GM11168 (cell line): ENCODE measurements around the gene RIPK3.

ENCODE experiments used
- in situ Hi-C: fragments of 300-500 bp; cut with MboI; formaldehyde crosslinking; loops from one replicate; pipeline ENCODE4 v1.12.0; 2022; ENCODE audit warnings: low sequenced_read_pairs; ENCODE audit not compliant: unreplicated experiment

The RIPK3 gene

GRCh38 chr14:24309538-24310264, 30.1 kb downstream of the RIPK3 start, which contains the start of gene LTB4R2:
TSS of gene LTB4R2 (plus strand) at chr14:24310140. CDS start at chr14:24310665, 525 bp downstream.
- in situ Hi-C loops, result no loop called here

GRCh38 chr14:24308342-24309124, 31.3 kb downstream of the RIPK3 start:
- in situ Hi-C loops, result no loop called here

- in situ Hi-C loops, result no loop called here
Observed at GRCh38 chr14:24307575-24308341, 32.0 kb downstream of the RIPK3 start, which contains the start of gene CIDEB. TSS of gene CIDEB (minus strand) at chr14:24307977. CDS start at chr14:24307858, 119 bp downstream.

GRCh38 chr14:24307156-24307574, 32.6 kb downstream of the RIPK3 start:
- in situ Hi-C loops, result no loop called here

- in situ Hi-C loops, result no loop called here
Observed at GRCh38 chr14:24304019-24304387, 35.8 kb downstream of the RIPK3 start.

GRCh38 chr14:24300326-24300980, 39.3 kb downstream of the RIPK3 start:
- in situ Hi-C loops, result no loop called here

GRCh38 chr14:24299255-24300191, 40.3 kb downstream of the RIPK3 start, which contains the start of the genes DHRS1 and NOP9:
TSS of gene DHRS1 (minus strand) at chr14:24299780. CDS start at chr14:24299106, 674 bp downstream.
TSS of gene NOP9 (plus strand) at chr14:24299850. CDS start at chr14:24299955, 105 bp downstream.
- in situ Hi-C loops, result loop anchor here (5.0 kb wide), 1 partner anchor 57 kb away; the partner anchor contains the start of gene TINF2

- in situ Hi-C loops, result loop anchor here (5.0 kb wide), 1 partner anchor 57 kb away; the partner anchor contains the start of gene TINF2
Observed at GRCh38 chr14:24298892-24299254, 40.9 kb downstream of the RIPK3 start.

GRCh38 chr14:24297190-24297964, 42.4 kb downstream of the RIPK3 start:
- in situ Hi-C loops, result loop anchor here (5.0 kb wide), 1 partner anchor 55 kb away; the partner anchor contains the start of gene TINF2

- in situ Hi-C loops, result loop anchor here (5.0 kb wide), 1 partner anchor 54 kb away; the partner anchor contains the start of gene TINF2
Observed at GRCh38 chr14:24296341-24297157, 43.2 kb downstream of the RIPK3 start.

GRCh38 chr14:24293525-24293924, 46.3 kb downstream of the RIPK3 start:
- in situ Hi-C loops, result no loop called here

GRCh38 chr14:24292118-24292807, 47.5 kb downstream of the RIPK3 start:
- in situ Hi-C loops, result no loop called here

GRCh38 chr14:24291446-24292117, 48.2 kb downstream of the RIPK3 start:
- in situ Hi-C loops, result no loop called here

GRCh38 chr14:24290746-24291145, 49.0 kb downstream of the RIPK3 start:
- in situ Hi-C loops, result no loop called here

- in situ Hi-C loops, result no loop called here
Observed at GRCh38 chr14:24289649-24290280, 50.0 kb downstream of the RIPK3 start.
